ENCODE data around the gene MYOZ3.

GRCh38 chr5:150624334-150625163, 36.5 kb upstream of the MYOZ3 start:
- TF ChIP-seq CTCF (IDR thresholded peaks at IDR 0.05; ENCODE audit: borderline replicate concordance, extremely low read depth, low read length, poor library complexity, severe bottlenecking) (no peak), EZH2 (IDR thresholded peaks at IDR 0.05; ENCODE audit: borderline replicate concordance, low read depth, low read length, severe bottlenecking) (no peak)

All from DND-41 (cell line).